ENCODE results near the gene POC1B. TPM values are rescaled to one million over a fixed set of nuclear protein-coding genes. Genes with fewer than 3 reads are reported as not detected.

The POC1B gene
- polyA plus RNA-seq, 1 donor, result 20.8 TPM

- no peak for DNase-seq
- Histone ChIP-seq H3K4me3 (ENCODE audit: low read length) (no peak overlapping the region), H3K9me3 (ENCODE audit: control insufficient read depth, low read depth, low read length) (no peaks in the 10 kb centered on the region), H3K27me3 (ENCODE audit: control insufficient read depth, insufficient read depth, low read length) (no peaks in the 10 kb centered on the region), H3K36me3 (ENCODE audit: control insufficient read depth, insufficient read depth, low read length) (no peaks in the 10 kb centered on the region), H3K4me1 (ENCODE audit: control insufficient read depth, insufficient read depth, low read length) (no peaks in the 10 kb centered on the region), H3K27ac (ENCODE audit: low read length) (no peak overlapping the region)
- WGBS (ENCODE audit: insufficient coverage, low lambda C conversion rate), result 91% methylated on average over 4 of the region's 10 CpGs
Measured at GRCh38 chr12:89559753-89560152, 33.9 kb upstream of the POC1B start.

- Histone ChIP-seq H3K36me3 (ENCODE audit: control insufficient read depth, insufficient read depth, low read length) (no peaks in the 10 kb centered on the region), H3K9me3 (ENCODE audit: control insufficient read depth, low read depth, low read length) (no peaks in the 10 kb centered on the region), H3K27ac (ENCODE audit: low read length) (no peak overlapping the region), H3K4me3 (ENCODE audit: low read length) (no peak overlapping the region), H3K4me1 (ENCODE audit: control insufficient read depth, insufficient read depth, low read length) (no peaks in the 10 kb centered on the region), H3K27me3 (ENCODE audit: control insufficient read depth, insufficient read depth, low read length) (no peaks in the 10 kb centered on the region)
- 57% methylated on average over 2 of the region's 2 CpGs for WGBS (ENCODE audit: insufficient coverage, low lambda C conversion rate)
- peak in 1 of 2 donors; percentile 20 for DNase-seq
Measured at GRCh38 chr12:89556976-89557375, 31.1 kb upstream of the POC1B start.

- Histone ChIP-seq H3K4me3 (ENCODE audit: low read length) (no peak overlapping the region), H3K36me3 (ENCODE audit: control insufficient read depth, insufficient read depth, low read length) (no peaks in the 10 kb centered on the region), H3K27me3 (ENCODE audit: control insufficient read depth, insufficient read depth, low read length) (no peaks in the 10 kb centered on the region), H3K9me3 (ENCODE audit: control insufficient read depth, low read depth, low read length) (no peaks in the 10 kb centered on the region), H3K4me1 (ENCODE audit: control insufficient read depth, insufficient read depth, low read length) (no peaks in the 10 kb centered on the region), H3K27ac (ENCODE audit: low read length) (no peak overlapping the region)
- no peak for DNase-seq
- WGBS (ENCODE audit: insufficient coverage, low lambda C conversion rate), result no CpG with 5 or more reads among the region's 1 CpG
Measured at GRCh38 chr12:89552376-89552775, 26.5 kb upstream of the POC1B start.

- no peak for DNase-seq
- H3K27me3 ChIP-seq (ENCODE audit: control insufficient read depth, insufficient read depth, low read length), result no peaks in the 10 kb centered on the region
- no peaks in the 10 kb centered on the region for H3K36me3 ChIP-seq (ENCODE audit: control insufficient read depth, insufficient read depth, low read length)
- no peaks in the 10 kb centered on the region for H3K4me1 ChIP-seq (ENCODE audit: control insufficient read depth, insufficient read depth, low read length)
- WGBS (ENCODE audit: insufficient coverage, low lambda C conversion rate), result no CpG with 5 or more reads among the region's 2 CpGs
- H3K27ac ChIP-seq (ENCODE audit: low read length), result no peak overlapping the region
- no peaks in the 10 kb centered on the region for H3K9me3 ChIP-seq (ENCODE audit: control insufficient read depth, low read depth, low read length)
- no peak overlapping the region for H3K4me3 ChIP-seq (ENCODE audit: low read length)
Measured at GRCh38 chr12:89551747-89552146, 25.9 kb upstream of the POC1B start.

GRCh38 chr12:89547101-89547500, 21.3 kb upstream of the POC1B start:
- Histone ChIP-seq H3K27me3 (ENCODE audit: control insufficient read depth, insufficient read depth, low read length) (no peaks in the 10 kb centered on the region), H3K4me3 (ENCODE audit: low read length) (no peak overlapping the region), H3K36me3 (ENCODE audit: control insufficient read depth, insufficient read depth, low read length) (no peaks in the 10 kb centered on the region), H3K27ac (ENCODE audit: low read length) (no peak overlapping the region), H3K9me3 (ENCODE audit: control insufficient read depth, low read depth, low read length) (no peaks in the 10 kb centered on the region), H3K4me1 (ENCODE audit: control insufficient read depth, insufficient read depth, low read length) (peaks cover 5% of the 10 kb centered on the region)
- WGBS (ENCODE audit: insufficient coverage, low lambda C conversion rate), result 83% methylated on average over 1 of the region's 4 CpGs
- no peak for DNase-seq

- no peaks in the 10 kb centered on the region for H3K27me3 ChIP-seq (ENCODE audit: control insufficient read depth, insufficient read depth, low read length)
- H3K9me3 ChIP-seq (ENCODE audit: control insufficient read depth, low read depth, low read length), result no peaks in the 10 kb centered on the region
- H3K27ac ChIP-seq (ENCODE audit: low read length), result no peak overlapping the region
- peaks cover 5% of the 10 kb centered on the region for H3K4me1 ChIP-seq (ENCODE audit: control insufficient read depth, insufficient read depth, low read length)
- H3K36me3 ChIP-seq (ENCODE audit: control insufficient read depth, insufficient read depth, low read length), result no peaks in the 10 kb centered on the region
- WGBS (ENCODE audit: insufficient coverage, low lambda C conversion rate), result no CpG with 5 or more reads among the region's 4 CpGs
- no peak overlapping the region for H3K4me3 ChIP-seq (ENCODE audit: low read length)
- DNase-seq, result no peak
Measured at GRCh38 chr12:89546151-89546550, 20.3 kb upstream of the POC1B start.

- no peak overlapping the region for H3K27ac ChIP-seq (ENCODE audit: low read length)
- no peak for DNase-seq
- H3K4me1 ChIP-seq (ENCODE audit: control insufficient read depth, insufficient read depth, low read length), result peaks cover 5% of the 10 kb centered on the region
- no peaks in the 10 kb centered on the region for H3K27me3 ChIP-seq (ENCODE audit: control insufficient read depth, insufficient read depth, low read length)
- H3K36me3 ChIP-seq (ENCODE audit: control insufficient read depth, insufficient read depth, low read length), result no peaks in the 10 kb centered on the region
- WGBS (ENCODE audit: insufficient coverage, low lambda C conversion rate), result no CpG with 5 or more reads among the region's 6 CpGs
- H3K4me3 ChIP-seq (ENCODE audit: low read length), result no peak overlapping the region
- H3K9me3 ChIP-seq (ENCODE audit: control insufficient read depth, low read depth, low read length), result no peaks in the 10 kb centered on the region
Measured at GRCh38 chr12:89544681-89545184, 18.9 kb upstream of the POC1B start.

GRCh38 chr12:89544022-89544421, 18.2 kb upstream of the POC1B start:
- H3K27me3 ChIP-seq (ENCODE audit: control insufficient read depth, insufficient read depth, low read length), result no peaks in the 10 kb centered on the region
- WGBS (ENCODE audit: insufficient coverage, low lambda C conversion rate), result no CpG with 5 or more reads among the region's 1 CpG
- H3K36me3 ChIP-seq (ENCODE audit: control insufficient read depth, insufficient read depth, low read length), result no peaks in the 10 kb centered on the region
- H3K4me1 ChIP-seq (ENCODE audit: control insufficient read depth, insufficient read depth, low read length), result peaks cover 10% of the 10 kb centered on the region
- no peak overlapping the region for H3K4me3 ChIP-seq (ENCODE audit: low read length)
- DNase-seq, result no peak
- no peaks in the 10 kb centered on the region for H3K9me3 ChIP-seq (ENCODE audit: control insufficient read depth, low read depth, low read length)
- H3K27ac ChIP-seq (ENCODE audit: low read length), result no peak overlapping the region

GRCh38 chr12:89542912-89543592, 17.2 kb upstream of the POC1B start:
- peak; percentile 82 to 86 for DNase-seq
- Histone ChIP-seq H3K4me3 (ENCODE audit: low read length) (no peak overlapping the region), H3K27me3 (ENCODE audit: control insufficient read depth, insufficient read depth, low read length) (no peaks in the 10 kb centered on the region), H3K9me3 (ENCODE audit: control insufficient read depth, low read depth, low read length) (no peaks in the 10 kb centered on the region), H3K36me3 (ENCODE audit: control insufficient read depth, insufficient read depth, low read length) (no peaks in the 10 kb centered on the region), H3K4me1 (ENCODE audit: control insufficient read depth, insufficient read depth, low read length) (peaks cover 17% of the 10 kb centered on the region), H3K27ac (ENCODE audit: low read length) (no peak overlapping the region)
- 0% methylated on average over 1 of the region's 6 CpGs for WGBS (ENCODE audit: insufficient coverage, low lambda C conversion rate)

GRCh38 chr12:89542236-89542635, 16.4 kb upstream of the POC1B start:
- Histone ChIP-seq H3K27me3 (ENCODE audit: control insufficient read depth, insufficient read depth, low read length) (no peaks in the 10 kb centered on the region), H3K9me3 (ENCODE audit: control insufficient read depth, low read depth, low read length) (no peaks in the 10 kb centered on the region), H3K36me3 (ENCODE audit: control insufficient read depth, insufficient read depth, low read length) (no peaks in the 10 kb centered on the region), H3K27ac (ENCODE audit: low read length) (no peak overlapping the region), H3K4me1 (ENCODE audit: control insufficient read depth, insufficient read depth, low read length) (peaks cover 21% of the 10 kb centered on the region), H3K4me3 (ENCODE audit: low read length) (no peak overlapping the region)
- no peak for DNase-seq
- WGBS (ENCODE audit: insufficient coverage, low lambda C conversion rate), result 100% methylated on average over 2 of the region's 2 CpGs

GRCh38 chr12:89540586-89540985, 14.7 kb upstream of the POC1B start:
- DNase-seq, result no peak
- WGBS (ENCODE audit: insufficient coverage, low lambda C conversion rate), result 40% methylated on average over 1 of the region's 3 CpGs
- Histone ChIP-seq H3K27me3 (ENCODE audit: control insufficient read depth, insufficient read depth, low read length) (no peaks in the 10 kb centered on the region), H3K9me3 (ENCODE audit: control insufficient read depth, low read depth, low read length) (no peaks in the 10 kb centered on the region), H3K4me1 (ENCODE audit: control insufficient read depth, insufficient read depth, low read length) (peaks cover 26% of the 10 kb centered on the region), H3K4me3 (ENCODE audit: low read length) (no peak overlapping the region), H3K36me3 (ENCODE audit: control insufficient read depth, insufficient read depth, low read length) (no peaks in the 10 kb centered on the region), H3K27ac (ENCODE audit: low read length) (no peak overlapping the region)
